ENCODE measurements around the gene PPM1M. TPM values are rescaled to one million over a fixed set of nuclear protein-coding genes. Genes with fewer than 3 reads are reported as not detected.

PPM1M gene
- total RNA-seq, 1 experiment from 2014 or later = 8.5 TPM

GRCh38 chr3:52289747-52290595 lies 44.4 kb downstream of the PPM1M start:
- TF ChIP-seq EZH2 (IDR thresholded peaks at IDR 0.05; ENCODE audit: low read length, unreplicated experiment) (no peak), CTCF (conservative IDR thresholded peaks at IDR 0.05; ENCODE audit: low read depth, low read length) (no peak), EZH2phosphoT487 (IDR thresholded peaks at IDR 0.05; ENCODE audit: borderline replicate concordance, low read length) (no peak)
- Histone ChIP-seq H4K20me1 (ENCODE audit: low read length) (no peaks in the 10 kb centered on the region), H3K4me1 (ENCODE audit: insufficient read depth, low read length) (peaks cover 15% of the 10 kb centered on the region), H2AFZ (ENCODE audit: low read length) (no peak overlapping the region), H3K9me2 (replicated peaks; ENCODE audit: low read length) (no peaks in the 10 kb centered on the region), H3K36me3 (ENCODE audit: low read depth, low read length) (no peaks in the 10 kb centered on the region), H3K27ac (ENCODE audit: low read length) (no peak overlapping the region), H3F3A (ENCODE audit: low read length, unreplicated experiment) (no peaks in the 10 kb centered on the region), H3K9ac (ENCODE audit: low read length) (no peak overlapping the region), H3K9me3 (ENCODE audit: low read length) (no peaks in the 10 kb centered on the region), H3K4me2 (ENCODE audit: low read length) (no peak overlapping the region), H3K79me2 (ENCODE audit: low read length) (peaks cover 10% of the 10 kb centered on the region), H3K4me3 (ENCODE audit: low read length) (no peak overlapping the region), H3K27me3 (ENCODE audit: low read length) (no peaks in the 10 kb centered on the region)
- CTCF ChIA-PET = no interaction called here
- no TSS peak for BruUV-seq (replicated peaks)
- POLR2A ChIA-PET (ENCODE audit: unreplicated experiment) = no interaction called here
- no peak for ATAC-seq
- intact Hi-C loops (cut with micrococcal nuclease) = loop anchor here (5.0 kb wide), 1 partner anchor 138 kb away; the partner anchor contains the start of gene POC1A
- DNase-seq = no peak

GRCh38 chr3:52290596-52291507 lies 45.3 kb downstream of the PPM1M start:
- peaks cover 15% of the 10 kb centered on the region for H3K4me1 ChIP-seq (ENCODE audit: insufficient read depth, low read length)
- DNase-seq (no peak), ATAC-seq (no peak)
- CTCF ChIA-PET = no interaction called here
- H3K27me3 ChIP-seq (ENCODE audit: low read length) = no peaks in the 10 kb centered on the region
- no peaks in the 10 kb centered on the region for H4K20me1 ChIP-seq (ENCODE audit: low read length)
- TF ChIP-seq EZH2phosphoT487 (IDR thresholded peaks at IDR 0.05; ENCODE audit: borderline replicate concordance, low read length) = no peak
- no peak for TF ChIP-seq CTCF (conservative IDR thresholded peaks at IDR 0.05; ENCODE audit: low read depth, low read length)
- no peak for TF ChIP-seq EZH2 (IDR thresholded peaks at IDR 0.05; ENCODE audit: low read length, unreplicated experiment)
- BruUV-seq (replicated peaks) = no TSS peak
- no peaks in the 10 kb centered on the region for H3F3A ChIP-seq (ENCODE audit: low read length, unreplicated experiment)
- intact Hi-C loops (cut with micrococcal nuclease) = loop anchor here (1.0 kb wide), 1 partner anchor 48 kb away; no protein-coding TSS in a partner anchor
- H3K9me3 ChIP-seq (ENCODE audit: low read length) = no peaks in the 10 kb centered on the region
- no peak overlapping the region for H3K9ac ChIP-seq (ENCODE audit: low read length)
- no peaks in the 10 kb centered on the region for H3K9me2 ChIP-seq (replicated peaks; ENCODE audit: low read length)
- POLR2A ChIA-PET (ENCODE audit: unreplicated experiment) = no interaction called here
- H2AFZ ChIP-seq (ENCODE audit: low read length) = no peak overlapping the region
- no peak overlapping the region for H3K27ac ChIP-seq (ENCODE audit: low read length)
- H3K79me2 ChIP-seq (ENCODE audit: low read length) = peaks cover 10% of the 10 kb centered on the region
- H3K36me3 ChIP-seq (ENCODE audit: low read depth, low read length) = no peaks in the 10 kb centered on the region
- H3K4me3 ChIP-seq (ENCODE audit: low read length) = no peak overlapping the region
- H3K4me2 ChIP-seq (ENCODE audit: low read length) = no peak overlapping the region
